ENCODE data around the gene D2HGDH.

The D2HGDH gene

GRCh38 chr2:241734467-241735208 is at the start of gene D2HGDH:
D2HGDH (plus strand) TSS chr2:241734630; CDS start chr2:241735225, 595 bp downstream.
- no peak for FAIRE-seq

DNA sequence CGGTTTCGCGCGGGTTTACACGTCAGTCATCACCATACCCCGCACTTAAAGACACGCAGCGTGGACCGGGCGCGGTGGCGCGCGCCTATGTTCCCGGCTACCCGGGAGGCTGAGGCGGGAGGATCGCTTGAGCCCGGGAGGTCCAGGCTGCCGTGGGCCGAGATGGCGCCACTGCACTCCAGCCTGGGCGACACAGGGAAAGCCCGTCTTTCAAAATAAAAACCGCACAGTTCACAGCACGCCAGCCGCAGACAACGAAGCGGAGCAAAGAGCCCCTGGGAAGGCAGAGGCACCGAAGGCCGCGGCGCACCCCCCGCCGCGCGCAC is 48.1 kb upstream of the D2HGDH start:
- FAIRE-seq = no peak

DNA sequence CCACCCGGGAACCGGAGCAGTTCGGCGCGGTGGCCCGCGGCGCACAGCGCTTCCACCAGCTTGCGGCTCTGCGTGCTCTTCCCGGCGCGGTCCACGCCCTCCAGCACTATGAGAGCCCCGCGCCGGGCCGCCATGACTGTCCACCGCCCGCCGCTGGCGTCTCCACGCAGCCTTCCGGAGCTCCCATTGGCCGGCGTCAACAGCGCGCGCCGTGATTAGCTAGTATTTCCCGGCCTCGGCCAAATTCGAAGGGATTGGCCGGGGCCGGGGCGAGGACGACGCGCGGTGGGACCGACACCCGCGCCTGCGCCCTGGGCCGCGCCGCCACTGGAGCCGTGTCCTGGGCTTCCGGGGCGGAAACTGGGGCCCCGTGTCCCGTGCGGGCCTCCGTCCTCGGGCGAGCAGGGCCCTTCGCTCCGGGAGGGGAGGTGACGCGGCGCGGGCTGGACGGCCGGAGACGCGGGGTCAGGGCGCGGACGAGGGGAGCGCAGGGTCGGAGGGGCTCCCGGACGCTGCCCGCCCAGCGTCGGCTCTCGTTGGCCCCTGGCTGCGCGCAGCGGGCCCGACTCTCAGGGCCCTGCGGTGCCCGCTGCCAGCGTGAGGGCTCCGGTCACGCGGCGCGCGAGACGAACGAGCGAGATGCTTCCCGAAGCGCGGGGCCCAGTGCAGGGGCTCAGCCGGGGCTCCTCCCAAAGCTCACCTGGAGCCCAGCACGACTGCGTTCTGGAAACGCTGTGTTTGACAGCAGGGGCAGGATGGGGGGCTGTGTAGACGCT is 47.6 kb upstream of the D2HGDH start, which contains the start of gene DTYMK:
DTYMK (minus strand) TSS at position 166 of the 776 bp plus-strand sequence; CDS start at position 134, 32 bp downstream.
- no peak for FAIRE-seq

- FAIRE-seq = no peak
Measured at GRCh38 chr2:241689306-241689705, 45.1 kb upstream of the D2HGDH start.

- FAIRE-seq = no peak
Measured at GRCh38 chr2:241690202-241690717, 44.2 kb upstream of the D2HGDH start.

DNA sequence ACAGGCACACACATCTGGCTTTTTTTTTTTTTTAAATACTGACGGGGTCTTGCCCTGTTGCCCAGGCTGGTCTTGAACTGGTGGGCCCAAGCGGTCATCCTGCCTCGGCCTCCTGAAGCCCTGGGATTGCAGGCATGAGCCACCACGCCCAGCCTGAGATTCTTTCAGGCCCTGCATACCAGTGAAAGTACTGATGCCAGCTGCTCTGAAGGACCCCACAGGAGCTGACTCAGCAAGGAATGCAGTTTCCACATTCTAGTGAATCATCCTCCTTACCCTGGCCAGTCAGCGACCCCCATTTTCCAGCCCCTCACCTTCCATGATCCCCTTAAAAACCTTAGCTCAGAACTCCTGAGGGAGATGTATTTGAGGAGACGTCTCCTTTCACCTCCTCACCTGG is 42.0 kb upstream of the D2HGDH start:
- no peak for FAIRE-seq

- FAIRE-seq = no peak
Measured at GRCh38 chr2:241695651-241696050, 38.8 kb upstream of the D2HGDH start.

DNA sequence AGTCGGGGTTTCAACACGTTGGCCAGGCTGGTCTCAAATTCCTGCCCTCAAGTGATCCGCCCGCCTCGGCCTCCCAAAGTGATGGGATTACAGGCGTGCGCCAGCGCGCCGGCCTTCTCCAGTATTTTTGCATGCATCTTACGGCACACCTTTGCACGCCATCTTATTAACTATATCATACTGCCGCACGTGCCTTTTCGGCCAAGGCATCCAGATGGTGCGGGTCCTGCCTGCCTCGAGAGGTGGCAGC is 33.4 kb upstream of the D2HGDH start:
- no peak for FAIRE-seq

DNA sequence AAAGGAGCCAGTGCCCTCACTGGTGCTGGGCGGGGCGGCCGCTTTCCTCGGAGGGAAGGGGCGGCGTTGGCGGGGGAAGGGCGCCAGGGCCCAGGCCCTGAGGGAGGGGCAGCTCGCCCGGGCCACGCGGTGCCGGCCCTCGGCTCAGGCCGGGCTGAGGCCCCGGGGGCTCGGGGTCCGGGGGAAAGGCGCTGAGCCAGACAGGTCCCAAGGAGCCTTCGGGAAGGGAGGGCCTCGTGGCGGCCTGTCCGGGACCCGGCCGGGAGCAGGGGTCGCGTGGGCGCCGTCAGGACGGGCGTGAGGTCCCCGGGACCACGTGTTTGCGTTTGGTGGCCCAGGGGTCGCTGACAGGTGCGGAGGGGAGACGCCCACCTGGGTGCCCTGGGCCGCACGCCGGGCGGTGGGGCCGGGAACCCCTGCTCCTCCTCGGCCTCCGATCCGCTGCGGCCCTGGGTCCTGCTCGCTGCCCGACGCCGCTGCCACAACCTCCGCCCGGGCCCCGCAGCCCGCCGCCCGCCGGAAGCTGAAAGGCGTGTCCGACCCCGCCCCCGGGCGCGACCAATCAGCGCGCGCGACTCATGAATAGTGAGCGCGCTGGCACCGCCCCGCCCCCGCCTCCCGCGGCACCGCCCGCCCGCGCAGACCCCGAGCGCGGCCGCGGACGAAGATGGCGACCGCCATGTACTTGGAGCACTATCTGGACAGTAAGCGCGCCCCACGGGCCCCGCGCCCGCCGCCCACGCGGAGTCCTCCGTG is 32.9 kb upstream of the D2HGDH start, which contains the start of gene ING5:
ING5 (plus strand) TSS at position 641 of the 756 bp plus-strand sequence; CDS start at position 668, 27 bp downstream.
- no peak for FAIRE-seq

- FAIRE-seq = no peak
Measured at GRCh38 chr2:241702155-241703031, 32.0 kb upstream of the D2HGDH start.

- no peak for FAIRE-seq
Measured at GRCh38 chr2:241703032-241703604, 31.3 kb upstream of the D2HGDH start.

GRCh38 chr2:241706537-241706936 is 27.9 kb upstream of the D2HGDH start:
- no peak for FAIRE-seq

DNA sequence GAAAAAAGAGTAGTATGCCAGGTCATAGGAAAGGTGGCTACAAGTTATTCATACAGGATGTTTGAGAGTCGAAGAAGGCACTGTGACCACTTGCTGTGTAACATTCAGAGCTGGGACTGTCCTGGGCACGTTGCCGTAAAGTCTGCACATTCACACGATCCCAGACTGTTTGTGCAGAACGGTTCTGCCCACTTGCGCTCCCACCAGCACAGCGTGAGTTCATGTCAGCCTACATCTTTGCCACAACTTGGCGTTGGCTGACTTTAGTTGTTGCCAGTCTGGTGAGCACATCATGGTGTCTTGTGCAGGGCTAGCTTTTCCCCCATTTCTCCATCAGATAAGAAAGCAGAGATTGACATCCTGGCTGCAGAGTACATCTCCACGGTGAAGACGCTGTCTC is 25.6 kb upstream of the D2HGDH start:
- FAIRE-seq = no peak

DNA sequence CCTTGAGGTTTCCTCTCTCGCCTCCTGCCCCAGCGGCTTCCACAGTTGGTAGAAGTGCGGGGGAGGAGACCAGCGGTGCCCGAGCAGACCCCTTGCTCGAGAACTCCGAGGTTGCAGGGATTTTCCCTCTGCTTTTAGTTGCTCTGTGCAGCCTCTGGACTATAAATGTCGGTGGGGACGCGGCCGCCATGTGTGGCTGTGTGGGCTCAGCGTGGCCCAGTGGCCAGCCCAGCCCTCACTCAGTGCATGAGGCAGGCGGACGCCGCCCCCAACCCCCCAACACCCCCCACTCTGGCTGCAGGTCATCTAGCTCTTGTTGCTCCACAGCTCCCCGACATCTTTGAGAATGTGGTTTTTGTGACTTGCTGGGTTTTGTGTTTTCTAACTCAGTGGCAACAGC is 15.3 kb upstream of the D2HGDH start:
- FAIRE-seq = no peak

DNA sequence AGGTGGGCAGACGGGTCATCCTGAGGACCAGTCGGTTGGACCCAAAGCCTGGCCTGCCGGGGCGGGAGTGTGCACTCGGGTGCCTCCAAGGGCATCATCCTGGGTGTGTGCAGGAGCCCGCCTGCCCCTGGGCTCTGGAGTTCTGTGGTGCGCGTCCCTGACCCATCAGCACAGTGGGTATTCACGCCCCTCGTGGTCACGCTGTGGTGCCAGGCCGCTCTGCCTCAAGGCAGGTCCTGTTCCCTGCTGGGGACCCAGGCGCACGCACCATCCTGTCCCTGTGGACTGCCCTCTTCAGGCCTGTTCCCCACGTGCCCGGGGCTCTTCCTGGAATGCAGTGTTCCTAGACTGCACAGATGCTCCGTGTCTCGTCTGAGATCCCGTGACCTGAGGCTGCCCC is 14.3 kb upstream of the D2HGDH start:
- FAIRE-seq = no peak

GRCh38 chr2:241720560-241720959 is 13.9 kb upstream of the D2HGDH start:
- no peak for FAIRE-seq

GRCh38 chr2:241721852-241722251 is 12.6 kb upstream of the D2HGDH start:
- FAIRE-seq = no peak

DNA sequence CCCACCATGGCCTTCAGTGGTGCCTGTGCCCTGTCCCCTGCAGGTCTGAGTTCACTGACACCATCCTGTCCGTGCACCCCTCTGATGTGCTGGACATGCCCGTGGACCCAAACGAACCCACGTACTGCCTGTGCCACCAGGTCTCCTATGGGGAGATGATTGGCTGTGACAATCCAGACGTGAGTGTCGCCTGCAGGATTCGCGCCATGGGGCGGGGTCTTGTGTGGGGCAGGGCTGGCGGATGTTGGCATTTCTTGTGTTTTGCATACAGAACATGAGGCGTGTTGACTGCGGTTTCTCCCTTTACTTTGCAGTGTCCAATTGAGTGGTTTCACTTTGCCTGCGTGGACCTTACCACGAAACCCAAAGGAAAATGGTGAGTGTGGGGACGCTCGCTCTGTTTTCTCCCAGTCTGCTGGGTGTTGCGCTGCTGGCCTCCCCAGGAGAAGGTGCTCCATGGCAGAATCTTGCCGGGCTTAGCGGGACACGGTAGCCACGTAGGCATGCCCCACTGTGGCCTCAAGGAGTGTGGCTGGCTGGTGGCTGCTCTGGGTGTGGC is 11.5 kb upstream of the D2HGDH start:
- FAIRE-seq = no peak

DNA sequence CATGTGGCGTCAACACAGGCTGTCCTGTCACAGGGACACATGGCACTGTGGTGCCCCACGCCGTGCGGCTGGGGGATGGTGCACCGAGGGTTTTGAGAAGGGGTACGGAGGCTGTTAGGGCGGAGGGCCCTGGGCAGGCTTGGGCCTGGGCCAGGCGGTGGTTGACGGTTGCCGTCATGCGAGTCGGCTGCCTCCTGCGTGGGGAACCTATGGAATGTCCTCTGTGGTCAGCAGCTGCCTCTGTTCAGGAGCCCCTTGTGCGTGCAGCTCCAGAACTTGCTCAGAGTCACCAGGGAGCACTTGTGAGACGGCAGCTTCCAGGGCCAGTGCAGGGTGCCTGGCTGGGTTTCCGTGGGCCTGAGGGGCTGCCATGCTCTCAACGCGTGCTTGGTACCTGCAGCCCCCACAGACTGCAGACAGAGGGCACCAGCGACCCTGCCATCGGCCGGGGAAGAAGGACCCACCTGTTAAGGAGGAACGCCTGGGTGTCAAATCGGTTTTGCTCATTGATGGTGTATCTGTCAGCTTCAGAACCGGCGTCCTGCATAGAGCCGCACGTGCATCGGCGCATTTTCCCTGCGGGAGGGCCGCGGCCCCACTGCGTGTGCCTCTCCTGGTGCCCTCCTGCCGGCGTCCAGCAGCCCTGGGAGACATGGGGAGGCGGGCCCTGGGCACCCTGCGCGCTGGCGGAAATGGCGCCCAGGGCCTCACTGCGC is 10.0 kb upstream of the D2HGDH start:
- no peak for FAIRE-seq

GRCh38 chr2:241724975-241725870 is 9.2 kb upstream of the D2HGDH start:
- FAIRE-seq = no peak

Measured in islet of Langerhans (tissue), 1 donor.